DOHH2 (cell line): ENCODE data around the gene WLS.

ENCODE experiments used
- H3F3A ChIP-seq: fragments of 200-600 bp; sonication (generic), shearing (Covaris generic); 2 replicates; pipeline ENCODE4 v1.6.0; 2016; ENCODE audit warnings: antibody characterized with exemption, mild to moderate bottlenecking; ENCODE audit not compliant: control insufficient read depth, insufficient read depth
- H3K27ac ChIP-seq: fragments of 200-600 bp; sonication (generic); 2 replicates; pipeline ENCODE4 v1.5.1; 2014; ENCODE audit warnings: low read depth, mild to moderate bottlenecking, low read length, moderate library complexity
- H3K27me3 ChIP-seq: fragments of 200-600 bp; sonication (generic); 2 replicates; pipeline ENCODE4 v1.6.1; 2014; ENCODE audit warnings: mild to moderate bottlenecking, low read length, mixed read lengths; ENCODE audit not compliant: control insufficient read depth
- H3K36me3 ChIP-seq: fragments of 200-600 bp; sonication (generic); 2 replicates; pipeline ENCODE4 v1.6.1; 2014; ENCODE audit warnings: mild to moderate bottlenecking, low read length, moderate library complexity, mixed read lengths; ENCODE audit not compliant: control insufficient read depth
- H3K4me1 ChIP-seq: fragments of 200-600 bp; sonication (generic); 2 replicates; pipeline ENCODE4 v1.6.1; 2014; ENCODE audit warnings: mild to moderate bottlenecking, low read length, mixed read lengths; ENCODE audit not compliant: control insufficient read depth
- H3K4me2 ChIP-seq: fragments of 200-600 bp; sonication (generic); 2 replicates; pipeline ENCODE4 v1.6.0; 2014; ENCODE audit warnings: mild to moderate bottlenecking, low read length, moderate library complexity
- H3K4me3 ChIP-seq: fragments of 200-600 bp; sonication (generic); 2 replicates; pipeline ENCODE4 v1.5.1; 2014; ENCODE audit warnings: mild to moderate bottlenecking, low read length, mixed read lengths
- H3K79me2 ChIP-seq: fragments of 200-600 bp; sonication (generic); 2 replicates; pipeline ENCODE4 v1.6.1; 2014; ENCODE audit warnings: mild to moderate bottlenecking, low read length, mixed read lengths; ENCODE audit not compliant: control insufficient read depth
- H3K9me2 ChIP-seq: fragments of 200-600 bp; sonication (generic); replicated peaks from 2 replicates; pipeline ENCODE4 v1.6.1; 2014; ENCODE audit warnings: mild to moderate bottlenecking, low read length, mixed read lengths; ENCODE audit not compliant: control insufficient read depth
- H3K9me3 ChIP-seq: fragments of 200-600 bp; sonication (generic); 2 replicates; pipeline ENCODE4 v1.6.1; 2014; ENCODE audit warnings: antibody characterized with exemption, low read length, mixed read lengths; ENCODE audit not compliant: control insufficient read depth, insufficient read depth
- H4K20me1 ChIP-seq: fragments of 200-600 bp; sonication (generic); 2 replicates; pipeline ENCODE4 v1.6.0; 2014; ENCODE audit warnings: low read depth, mild to moderate bottlenecking, antibody characterized with exemption, low read length, moderate library complexity; ENCODE audit not compliant: control insufficient read depth, insufficient read depth
- EZH2phosphoT487 ChIP-seq: fragments of 200-600 bp; sonication (generic); IDR thresholded peaks from 2 replicates; pipeline ENCODE4 v1.6.1; 2017; ENCODE audit warnings: borderline replicate concordance, mild to moderate bottlenecking, antibody characterized with exemption, low read length, moderate library complexity, mixed read lengths
- TF ChIP-seq, protein P1 (sequence below): fragments of 200-600 bp; sonication (generic); IDR thresholded peaks from one replicate; pipeline ENCODE4 v1.5.1; 2014; ENCODE audit warnings: antibody characterized with exemption, mild to moderate bottlenecking, low read depth, low read length; ENCODE audit not compliant: poor library complexity, severe bottlenecking

Gene WLS

DNA sequence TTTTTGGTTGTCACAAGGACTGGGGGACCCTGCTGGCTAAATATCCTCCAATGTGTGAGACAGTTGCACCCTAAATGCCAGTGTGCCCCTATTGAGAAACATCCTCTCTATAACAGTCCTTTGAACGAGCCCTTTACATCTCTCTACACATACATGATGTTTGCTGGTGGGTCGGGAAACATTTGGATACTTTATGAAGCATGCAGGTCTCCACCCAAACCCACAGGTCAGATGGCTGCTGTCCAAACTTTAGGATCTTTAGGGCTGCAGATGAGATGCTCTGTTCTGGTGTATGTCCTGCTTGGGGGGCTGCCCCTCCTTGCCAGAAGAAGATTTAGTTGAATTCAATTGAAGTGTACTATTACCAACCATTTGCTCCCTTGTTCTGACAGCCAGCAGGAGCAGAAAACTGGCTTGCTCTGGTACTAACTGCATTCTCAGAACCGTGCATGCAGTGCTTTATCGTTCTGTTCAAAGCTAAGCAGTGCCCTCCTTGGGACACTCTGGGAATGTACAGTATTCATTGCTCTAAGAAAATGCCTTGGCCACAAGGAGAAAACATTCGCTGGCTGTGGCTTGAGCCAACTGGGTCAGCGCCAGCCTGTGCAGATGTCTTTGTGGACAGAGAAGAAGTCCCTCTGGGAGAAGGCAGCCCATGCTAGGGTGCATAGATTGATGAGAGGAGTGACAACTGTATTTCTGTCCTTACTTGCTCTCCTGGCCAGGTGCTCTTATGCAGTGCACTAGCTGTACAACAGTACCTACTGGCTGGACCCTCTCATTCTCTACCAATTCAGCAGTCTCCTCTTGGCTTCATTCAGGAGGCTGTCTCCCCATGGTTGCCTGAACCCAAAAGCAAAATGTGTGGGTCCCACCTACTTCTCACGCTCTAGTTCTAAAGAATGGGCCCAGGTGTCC is 120.5 kb downstream of the WLS start:
- Histone ChIP-seq H3K9me2 (no peaks in the 10 kb centered on the region), H3K4me3 (no peak overlapping the region), H3K4me2 (no peak overlapping the region)

DNA sequence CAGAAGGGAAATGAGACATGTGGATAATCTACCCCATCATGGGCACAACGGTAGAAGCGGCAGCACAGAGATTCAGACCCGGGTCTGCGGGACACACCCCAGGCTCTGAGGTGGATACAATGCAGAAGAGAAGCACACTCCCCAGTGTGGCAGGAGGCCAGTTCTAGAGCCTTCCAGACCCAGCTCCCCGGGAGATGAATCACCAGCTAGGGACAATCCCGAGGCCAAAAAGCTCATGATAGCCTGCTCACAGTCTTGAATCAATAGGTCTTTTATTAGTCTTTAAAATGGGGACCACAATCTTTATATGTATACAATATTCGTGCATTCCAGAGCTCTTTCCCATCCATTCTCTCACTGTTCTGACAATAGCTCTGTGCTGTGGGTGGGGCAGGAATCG is 124.6 kb downstream of the WLS start:
- Histone ChIP-seq H3K4me1 (no peaks in the 10 kb centered on the region), H4K20me1 (no peaks in the 10 kb centered on the region), H3K9me3 (no peaks in the 10 kb centered on the region), H3K9me2 (no peaks in the 10 kb centered on the region), H3K79me2 (no peaks in the 10 kb centered on the region), H3K27me3 (no peaks in the 10 kb centered on the region), H3K4me2 (no peak overlapping the region), H3K4me3 (no peak overlapping the region), H3F3A (no peaks in the 10 kb centered on the region), H3K36me3 (no peaks in the 10 kb centered on the region), H3K27ac (no peak overlapping the region)
- TF ChIP-seq, protein P1, sequence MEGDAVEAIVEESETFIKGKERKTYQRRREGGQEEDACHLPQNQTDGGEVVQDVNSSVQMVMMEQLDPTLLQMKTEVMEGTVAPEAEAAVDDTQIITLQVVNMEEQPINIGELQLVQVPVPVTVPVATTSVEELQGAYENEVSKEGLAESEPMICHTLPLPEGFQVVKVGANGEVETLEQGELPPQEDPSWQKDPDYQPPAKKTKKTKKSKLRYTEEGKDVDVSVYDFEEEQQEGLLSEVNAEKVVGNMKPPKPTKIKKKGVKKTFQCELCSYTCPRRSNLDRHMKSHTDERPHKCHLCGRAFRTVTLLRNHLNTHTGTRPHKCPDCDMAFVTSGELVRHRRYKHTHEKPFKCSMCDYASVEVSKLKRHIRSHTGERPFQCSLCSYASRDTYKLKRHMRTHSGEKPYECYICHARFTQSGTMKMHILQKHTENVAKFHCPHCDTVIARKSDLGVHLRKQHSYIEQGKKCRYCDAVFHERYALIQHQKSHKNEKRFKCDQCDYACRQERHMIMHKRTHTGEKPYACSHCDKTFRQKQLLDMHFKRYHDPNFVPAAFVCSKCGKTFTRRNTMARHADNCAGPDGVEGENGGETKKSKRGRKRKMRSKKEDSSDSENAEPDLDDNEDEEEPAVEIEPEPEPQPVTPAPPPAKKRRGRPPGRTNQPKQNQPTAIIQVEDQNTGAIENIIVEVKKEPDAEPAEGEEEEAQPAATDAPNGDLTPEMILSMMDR: no peak
- TF ChIP-seq EZH2phosphoT487: no peak

More for the DNA sequence above, 120.5 kb downstream of the WLS start:
- no peaks in the 10 kb centered on the region for H4K20me1 ChIP-seq
- no peaks in the 10 kb centered on the region for H3K9me3 ChIP-seq
- no peaks in the 10 kb centered on the region for H3K79me2 ChIP-seq
- TF ChIP-seq, protein P1: no peak
- TF ChIP-seq EZH2phosphoT487: no peak
- no peaks in the 10 kb centered on the region for H3K4me1 ChIP-seq
- no peaks in the 10 kb centered on the region for H3K27me3 ChIP-seq
- H3K36me3 ChIP-seq: no peaks in the 10 kb centered on the region
- no peak overlapping the region for H3K27ac ChIP-seq
- H3F3A ChIP-seq: no peaks in the 10 kb centered on the region

DNA sequence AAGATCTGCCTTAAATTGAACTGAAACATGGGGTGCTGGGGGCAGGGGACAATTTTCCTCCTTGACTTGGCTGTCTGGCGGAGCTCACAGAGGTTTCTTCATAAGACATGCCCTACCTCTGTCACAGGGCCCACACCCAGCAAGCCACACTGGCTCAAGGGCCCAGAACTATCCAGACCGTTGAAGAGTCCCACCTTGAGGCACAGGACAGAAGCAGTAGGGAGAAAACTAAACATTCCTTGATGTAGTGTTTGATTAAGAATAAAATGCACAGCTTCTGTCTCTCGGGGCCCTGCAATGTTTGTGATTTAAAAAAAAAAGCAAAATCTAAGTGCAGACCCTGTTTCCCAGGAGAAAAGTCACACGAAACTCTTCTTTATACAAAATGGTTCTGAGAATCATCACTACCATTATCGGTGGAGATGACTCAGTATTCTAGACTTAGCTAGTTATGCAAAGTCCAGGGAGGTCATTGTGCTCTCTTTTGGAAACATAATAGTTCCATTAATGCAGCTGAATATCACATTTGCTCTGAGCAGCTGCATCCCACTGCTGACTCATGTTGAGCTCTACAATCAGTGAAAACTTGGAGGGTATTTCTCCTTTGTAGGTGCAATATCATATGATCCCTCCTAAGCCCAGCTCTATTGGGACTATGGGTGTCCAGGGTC is 128.3 kb downstream of the WLS start:
- Histone ChIP-seq H3K4me1 (no peaks in the 10 kb centered on the region), H3K9me2 (no peaks in the 10 kb centered on the region), H3F3A (no peaks in the 10 kb centered on the region), H3K4me2 (no peak overlapping the region), H3K79me2 (no peaks in the 10 kb centered on the region), H3K4me3 (no peak overlapping the region), H4K20me1 (no peaks in the 10 kb centered on the region), H3K9me3 (no peaks in the 10 kb centered on the region), H3K36me3 (no peaks in the 10 kb centered on the region), H3K27ac (no peak overlapping the region), H3K27me3 (no peaks in the 10 kb centered on the region)
- TF ChIP-seq, protein P1: no peak
- no peak for TF ChIP-seq EZH2phosphoT487
